HG03521 (cell line): ENCODE measurements around the gene FBXO27.
"Not testable (repeated sequence)": the region's sequence is repeated elsewhere in the genome, so short reads cannot be mapped to it uniquely, and the experiment has no call there.

Source experiments
- ATAC-seq: cut with Tn5 transposase; IDR thresholded peaks from one replicate; pipeline ENCODE4 v1.9.1; 2021; ENCODE audit warnings: mild to moderate bottlenecking, moderate library complexity; ENCODE audit not compliant: unreplicated experiment

FBXO27 gene

DNA sequence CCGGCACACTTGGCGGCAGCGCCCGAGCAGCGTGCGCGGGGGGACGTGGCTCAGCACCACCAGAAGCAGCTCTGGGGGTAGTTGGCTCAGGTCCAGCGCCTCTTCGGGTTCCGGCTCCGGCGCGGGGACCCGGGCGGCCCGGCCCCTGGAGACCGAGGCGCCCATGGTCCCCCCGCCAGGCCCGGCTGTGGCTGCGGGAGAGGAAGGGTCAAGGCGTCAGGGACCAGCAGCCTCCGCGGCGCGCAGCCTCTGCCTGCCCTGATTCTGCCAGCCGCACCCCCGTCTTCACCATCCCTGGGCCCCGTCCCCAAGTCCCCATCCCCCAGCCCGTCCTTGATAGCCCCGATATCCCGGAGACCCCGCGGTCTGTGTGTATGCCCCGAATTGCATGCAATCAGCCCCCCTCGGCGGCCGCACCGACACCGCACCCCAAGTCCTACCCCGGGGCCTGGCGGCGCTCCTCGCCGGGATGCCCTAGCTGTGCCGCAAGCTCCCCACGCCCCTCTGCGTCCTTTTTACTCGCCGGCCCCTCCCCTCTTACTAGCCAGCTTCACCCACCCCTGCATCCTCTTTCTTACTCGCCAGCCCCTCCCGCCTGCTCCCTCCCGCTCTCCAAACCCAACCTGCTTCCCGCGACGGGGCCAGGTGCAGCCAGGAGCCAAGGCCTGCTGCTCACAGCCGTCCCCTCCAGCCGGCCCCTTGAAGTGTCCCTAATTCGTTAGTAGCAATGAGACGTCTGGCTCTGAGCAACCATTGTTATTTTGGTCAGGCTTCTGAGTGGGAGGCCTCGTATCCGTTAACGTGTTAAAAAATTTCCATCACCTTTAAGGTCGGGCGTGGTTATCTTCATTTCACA, at the start of gene FBXO27:
Gene FBXO27 (minus strand): TSS at position 487 of the 856 bp plus-strand sequence. CDS start 322 bp downstream, at position 165.
- ATAC-seq = no peak

DNA sequence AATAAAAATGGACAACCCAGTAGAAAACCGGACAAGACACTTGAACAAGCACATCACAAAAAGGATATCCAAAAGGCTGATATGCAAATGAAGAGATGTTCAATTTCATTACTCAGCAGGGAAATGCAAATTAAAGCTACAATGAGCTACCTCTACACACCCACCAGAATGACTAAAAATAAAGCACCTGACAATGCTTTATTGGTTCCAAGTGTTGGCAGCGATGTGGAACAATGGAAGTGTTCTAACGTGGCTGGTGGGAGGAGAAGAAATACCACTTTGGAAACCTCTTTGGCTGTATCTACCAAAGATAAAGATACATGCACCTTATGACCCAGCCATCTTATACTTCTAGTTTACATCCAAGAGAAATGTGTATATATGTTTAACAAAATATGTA, 48.1 kb upstream of the FBXO27 start:
- no peak for ATAC-seq

- ATAC-seq = no peak
These were observed 46.3 kb upstream of the FBXO27 start for GRCh38 chr19:39078436-39079200.

DNA sequence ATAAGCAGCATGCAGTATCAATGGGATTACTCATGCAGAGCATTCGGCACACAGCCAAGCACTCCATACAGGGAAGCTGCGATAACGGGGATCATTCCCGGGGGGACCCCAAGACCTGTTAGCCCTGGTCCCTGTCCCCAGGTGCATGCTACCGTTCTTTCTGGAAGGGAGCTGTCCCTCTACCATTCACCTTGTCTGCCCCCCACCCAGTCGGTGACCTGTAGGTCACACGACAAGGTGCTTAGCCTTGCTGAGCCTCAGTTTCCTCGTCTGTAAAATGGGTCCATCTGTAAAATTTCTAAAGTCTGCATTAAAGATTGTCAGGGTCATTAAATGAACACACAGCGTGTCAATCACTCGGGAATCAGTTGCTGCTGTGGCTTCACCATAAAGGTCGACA, 45.0 kb upstream of the FBXO27 start:
- ATAC-seq = no peak

DNA sequence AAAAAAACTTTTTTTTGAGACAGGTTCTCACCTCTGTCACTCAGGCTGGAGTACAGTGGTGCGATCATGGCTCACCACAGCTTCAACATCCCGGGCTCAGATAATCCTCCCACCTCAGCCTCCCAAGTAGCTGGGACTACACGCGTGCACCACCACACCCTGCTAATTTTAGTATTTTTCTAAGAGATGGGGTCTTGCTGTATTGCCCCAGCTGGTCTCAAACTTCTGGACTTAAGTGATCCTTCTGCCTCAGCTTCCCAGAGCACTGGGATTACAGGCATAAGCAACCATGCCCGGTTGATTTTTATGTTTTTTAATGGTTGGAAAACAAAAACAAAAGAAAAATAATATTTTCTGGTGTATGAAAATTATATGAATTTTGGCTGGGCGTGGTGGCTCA, 42.6 kb upstream of the FBXO27 start:
- no peak for ATAC-seq

DNA sequence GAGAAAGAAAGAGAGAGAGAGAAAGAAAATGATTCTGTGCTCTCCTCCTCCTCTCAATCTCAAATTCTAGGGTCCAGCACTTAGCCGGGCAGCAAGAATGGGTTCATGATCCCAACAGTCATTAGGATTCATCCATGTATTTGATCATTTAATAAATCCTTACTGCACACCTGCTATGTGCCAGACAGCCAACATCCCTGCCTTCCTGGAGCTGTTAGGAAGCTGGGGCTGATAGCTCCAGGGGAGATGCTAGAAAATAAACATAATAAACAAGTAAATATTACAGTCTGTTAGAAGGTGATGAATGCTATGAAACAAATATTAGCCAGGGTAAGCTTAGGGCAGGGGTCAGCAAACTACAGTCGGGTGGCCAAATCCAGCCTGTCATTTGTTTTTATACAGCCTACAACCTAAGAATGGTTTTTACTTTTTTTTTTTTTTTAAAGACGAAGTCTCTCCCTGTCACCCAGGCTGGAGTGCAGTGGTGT, 41.9 kb upstream of the FBXO27 start:
- no peak for ATAC-seq

- ATAC-seq = no peak
These were observed 38.5 kb upstream of the FBXO27 start for GRCh38 chr19:39070888-39071287.

- not testable (repeated sequence) for ATAC-seq
These were observed 35.9 kb upstream of the FBXO27 start for GRCh38 chr19:39068259-39068658.

- ATAC-seq = no peak
These were observed 34.8 kb upstream of the FBXO27 start for GRCh38 chr19:39067104-39067503.

DNA sequence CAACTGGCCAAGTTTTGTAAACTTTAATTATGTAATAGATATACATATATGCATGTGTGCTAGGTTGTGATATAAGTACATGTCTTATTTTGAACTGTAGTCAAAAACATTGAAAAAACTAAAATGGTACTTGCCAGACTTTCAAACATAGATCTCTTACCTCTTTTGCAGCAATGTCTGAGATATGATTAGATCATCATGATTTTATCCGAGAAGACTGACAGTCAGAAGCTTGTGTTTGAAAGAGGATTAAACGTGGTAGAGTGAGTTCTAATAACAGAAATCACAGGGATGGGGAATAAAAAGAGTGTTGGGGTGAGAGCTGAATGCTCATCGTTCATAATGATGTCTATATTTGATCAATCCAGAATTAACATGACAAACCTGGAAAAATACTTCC, 33.6 kb upstream of the FBXO27 start:
- ATAC-seq = no peak

DNA sequence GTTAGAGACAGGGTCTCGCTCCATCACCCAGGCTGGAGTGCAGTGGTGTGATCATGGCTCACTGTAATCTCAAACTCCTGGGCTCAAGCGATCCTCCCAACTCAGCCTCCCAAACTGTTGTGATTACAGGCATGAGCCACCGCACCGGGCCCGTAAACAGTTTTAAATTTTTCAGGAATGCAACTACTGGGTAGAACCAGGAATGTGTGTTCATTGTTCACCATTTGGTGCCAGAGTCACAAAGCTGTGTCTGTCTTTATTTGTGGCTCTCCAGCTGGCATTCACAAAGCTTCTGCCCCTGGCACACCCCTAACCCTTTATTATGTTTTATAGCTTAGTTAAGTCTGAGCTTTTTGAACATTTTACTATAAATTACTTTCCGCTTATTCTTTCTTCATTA, 32.1 kb upstream of the FBXO27 start:
- no peak for ATAC-seq

GRCh38 chr19:39060171-39060570, 27.8 kb upstream of the FBXO27 start:
- no peak for ATAC-seq

GRCh38 chr19:39059302-39059701, 27.0 kb upstream of the FBXO27 start:
- no peak for ATAC-seq

DNA sequence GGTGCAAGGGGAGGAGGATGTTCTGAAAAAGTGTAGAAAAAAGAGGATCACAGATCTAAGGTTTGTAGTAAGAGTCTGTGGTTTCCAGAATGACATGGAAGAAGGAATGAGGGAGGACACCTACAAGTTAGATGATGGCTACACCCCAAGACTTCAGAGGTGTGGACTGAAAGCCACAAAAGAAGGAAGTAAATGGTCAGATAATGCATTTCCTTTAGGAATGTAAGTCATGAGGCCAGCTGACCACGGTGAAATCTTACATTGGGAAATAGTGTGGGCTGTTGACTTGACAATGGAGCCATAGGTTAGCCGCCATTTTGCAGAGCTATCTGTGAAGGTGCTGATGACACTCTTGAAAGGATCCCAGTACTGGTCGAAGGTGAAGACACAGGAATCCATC, 25.3 kb upstream of the FBXO27 start:
- ATAC-seq = no peak

DNA sequence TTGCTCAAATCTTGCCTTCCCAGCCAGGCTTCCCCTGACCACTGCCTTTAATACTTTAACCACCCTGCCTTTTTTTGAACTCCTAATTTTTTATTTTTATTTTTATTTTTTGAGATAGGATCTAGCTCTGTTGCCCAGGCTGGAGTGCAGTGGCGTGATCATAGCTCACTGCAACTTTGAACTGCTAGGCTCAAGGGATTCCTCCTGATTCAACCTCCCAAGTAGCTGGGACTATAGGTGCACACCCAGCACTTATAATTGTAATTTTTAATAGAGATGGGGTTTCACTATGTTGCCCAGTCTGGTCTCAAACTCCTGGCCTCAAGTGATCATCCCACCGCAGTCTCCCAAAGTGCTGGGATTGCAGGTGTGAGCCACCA, 21.7 kb upstream of the FBXO27 start:
- no peak for ATAC-seq

DNA sequence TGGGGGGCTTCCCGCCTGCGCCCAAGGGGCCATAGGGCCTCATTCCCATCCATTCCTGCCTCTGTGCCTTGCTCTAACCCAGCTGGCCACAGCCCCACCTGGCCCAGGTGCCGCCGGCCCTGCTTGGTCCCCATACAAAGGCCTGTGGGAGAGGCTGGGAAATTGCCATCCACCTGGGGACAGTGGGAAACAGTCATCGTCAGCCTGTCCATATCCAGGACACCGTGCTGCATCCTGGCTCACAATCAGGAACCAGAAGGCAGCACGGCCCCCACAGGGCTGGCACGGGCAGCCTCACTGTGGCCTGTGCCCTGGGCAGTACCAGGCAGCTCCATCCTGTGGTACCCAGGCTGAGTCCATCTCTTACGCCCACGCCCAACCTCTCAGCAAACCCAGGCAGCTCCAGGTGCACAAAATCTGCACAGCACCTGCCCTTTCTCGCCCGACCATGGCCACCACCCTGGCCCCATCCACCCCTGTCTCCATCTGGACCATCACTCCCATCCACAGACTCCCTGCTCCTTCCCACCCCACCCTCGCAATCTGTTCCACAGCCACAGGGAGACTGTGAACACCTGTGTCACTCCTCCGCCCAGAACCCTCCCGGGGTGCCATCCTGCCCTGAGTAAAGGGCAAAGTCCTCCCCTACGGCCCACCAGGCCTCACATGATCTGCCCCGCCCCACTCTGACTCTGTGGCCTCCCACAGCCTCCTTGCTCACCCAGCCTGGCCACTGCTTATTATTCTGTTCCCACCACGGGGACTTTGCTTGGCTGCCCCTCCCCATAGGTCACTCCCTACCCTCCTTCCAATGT, 21.1 kb upstream of the FBXO27 start:
- no peak for ATAC-seq

- ATAC-seq = no peak
These were observed 20.5 kb upstream of the FBXO27 start for GRCh38 chr19:39052846-39053245.

DNA sequence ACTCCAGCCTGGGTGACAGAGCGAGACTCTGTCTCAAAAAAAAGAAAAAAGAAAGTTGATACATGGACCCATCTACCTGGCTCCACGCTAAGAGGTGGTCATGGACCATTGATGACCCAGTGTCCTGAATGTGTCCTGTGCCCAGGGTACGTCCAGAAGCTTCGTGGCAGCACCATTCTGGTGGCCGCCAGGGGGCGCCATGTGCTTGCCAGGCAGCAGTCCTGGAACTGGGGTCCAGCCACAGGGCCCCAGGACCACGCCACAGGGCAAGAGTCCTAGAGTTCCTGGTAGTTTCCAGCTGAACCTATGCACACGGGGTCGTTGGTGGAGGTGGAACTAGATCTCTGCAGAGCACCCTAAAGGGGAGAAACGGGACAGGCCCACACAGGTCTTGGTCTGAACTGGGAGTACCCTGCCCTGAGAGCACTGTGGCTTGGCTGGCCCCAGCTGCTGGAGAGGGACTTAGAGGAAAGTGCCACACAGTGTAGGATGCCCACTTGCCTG, 19.9 kb upstream of the FBXO27 start:
- no peak for ATAC-seq

DNA sequence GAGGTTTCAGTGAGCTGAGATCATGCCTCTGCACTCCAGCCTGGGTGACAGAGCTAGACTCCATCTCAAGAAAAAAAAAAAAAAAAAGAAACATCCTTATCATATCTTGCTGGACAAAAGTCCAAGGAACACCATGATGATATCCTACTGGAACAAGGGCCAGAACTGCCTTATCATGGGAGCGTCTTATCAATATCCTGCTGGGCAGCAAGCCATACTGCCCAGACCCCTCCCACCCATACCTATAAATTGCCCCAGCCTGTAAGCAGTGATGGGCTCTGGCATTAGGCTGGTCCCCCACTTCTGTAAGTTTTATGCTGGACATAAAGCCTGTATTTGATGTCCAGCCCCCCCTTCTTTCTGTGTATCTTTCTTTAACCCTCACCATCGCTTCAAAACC, 14.7 kb upstream of the FBXO27 start:
- no peak for ATAC-seq

DNA sequence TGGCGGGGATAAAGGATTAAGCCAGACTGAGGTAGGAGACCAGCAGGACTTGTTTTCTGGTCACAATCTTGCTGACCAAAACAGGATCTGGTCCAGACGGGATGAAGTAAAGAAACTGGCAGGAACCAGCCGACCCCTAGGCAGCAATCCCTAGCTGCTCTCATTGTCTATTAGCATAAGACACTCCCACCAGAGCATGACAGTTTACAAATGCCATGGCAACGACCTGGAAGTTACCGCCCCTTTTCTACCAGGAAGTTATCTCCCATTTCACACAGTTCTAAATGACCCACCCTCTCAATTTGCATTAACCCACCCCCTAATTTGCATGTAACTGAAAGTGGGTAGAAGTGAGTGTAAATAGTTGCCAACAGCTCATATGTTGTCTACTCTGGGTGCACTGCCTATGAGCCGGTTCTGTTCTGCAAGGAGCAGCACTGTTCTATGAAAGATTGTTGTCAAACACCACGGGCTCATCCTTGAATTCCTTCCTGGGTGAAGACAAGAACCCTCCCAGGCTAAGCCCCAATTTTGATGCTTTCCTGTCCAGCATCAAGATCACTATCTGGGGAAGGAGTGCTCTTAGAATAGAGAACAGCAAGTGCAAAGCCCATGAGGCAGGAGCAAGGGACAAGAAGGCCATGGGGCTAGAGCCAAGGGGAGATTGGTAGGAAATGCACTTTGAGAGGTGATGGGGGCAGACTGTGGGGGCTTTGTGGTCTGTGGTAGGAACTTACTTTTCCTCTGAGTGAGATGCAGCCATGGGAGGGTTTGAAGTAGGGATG, 13.9 kb upstream of the FBXO27 start:
- ATAC-seq = no peak
